ENCODE results near the gene CSNK1D.

Gene CSNK1D

DNA sequence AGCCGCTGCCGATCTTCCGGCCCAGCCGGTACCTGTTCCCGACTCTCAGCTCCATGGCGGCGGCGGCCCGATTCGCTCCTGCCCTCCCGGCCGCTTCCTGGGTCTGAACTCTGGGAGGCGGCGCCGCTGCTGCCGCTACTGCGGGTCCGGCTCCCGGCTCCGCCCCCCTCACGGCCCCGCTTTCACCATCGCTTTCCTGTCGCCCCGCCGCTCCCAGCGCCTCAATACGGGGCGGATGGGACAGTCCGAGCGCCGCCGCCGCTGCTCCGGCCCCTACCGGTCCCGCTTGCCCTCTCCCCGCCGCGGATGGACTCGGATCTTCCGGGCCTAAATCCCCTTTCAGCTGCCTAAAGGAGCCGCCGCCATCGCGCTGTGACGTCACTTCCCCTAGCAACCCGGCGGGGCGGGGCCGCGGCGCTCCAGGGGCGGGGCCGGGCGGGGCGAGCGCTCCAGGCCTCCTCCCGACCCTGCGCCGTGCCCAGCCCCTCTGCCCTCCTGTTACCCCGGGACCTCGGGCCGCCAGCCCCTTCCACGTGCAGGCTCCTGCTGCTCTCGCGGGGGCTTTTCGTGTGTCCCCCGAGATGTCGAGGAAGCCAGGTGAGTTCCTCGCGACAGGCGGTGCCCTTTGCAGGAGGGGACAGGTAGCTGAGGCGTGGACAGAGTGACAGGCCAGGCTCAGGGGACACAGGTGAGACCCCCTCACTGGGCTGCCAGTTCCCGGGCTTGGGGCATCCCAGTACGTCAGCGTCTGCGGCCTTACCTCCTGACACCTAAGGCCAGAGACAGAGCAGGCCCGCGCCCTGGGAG lies at the start of gene CSNK1D:
TSS of gene CSNK1D (minus strand) at position 374 of the 807 bp plus-strand sequence. CDS start at position 55, 319 bp downstream.
- intact Hi-C loops (cut with DNase I), result loop anchor here (1.0 kb wide), 1 partner anchor 20 kb away; no protein-coding TSS in a partner anchor
- DNase-seq, result peak; percentile 83 to 99 (median 92)

- intact Hi-C loops (cut with DNase I), result loop anchor here (5.0 kb wide), 1 partner anchor 85 kb away; no protein-coding TSS in a partner anchor
- no peak for DNase-seq
Measured at GRCh38 chr17:82322526-82323453, 49.3 kb upstream of the CSNK1D start.

- intact Hi-C loops (cut with DNase I), result loop anchor here (5.0 kb wide), 1 partner anchor 85 kb away; no protein-coding TSS in a partner anchor
- no peak for DNase-seq
Measured at GRCh38 chr17:82321947-82322466, 48.5 kb upstream of the CSNK1D start.

GRCh38 chr17:82320956-82321927 lies 47.7 kb upstream of the CSNK1D start:
- intact Hi-C loops (cut with DNase I), result loop anchor here (5.0 kb wide), 1 partner anchor 84 kb away; no protein-coding TSS in a partner anchor
- DNase-seq, result peak in 2 of 10 donors; percentile 36 to 57

DNA sequence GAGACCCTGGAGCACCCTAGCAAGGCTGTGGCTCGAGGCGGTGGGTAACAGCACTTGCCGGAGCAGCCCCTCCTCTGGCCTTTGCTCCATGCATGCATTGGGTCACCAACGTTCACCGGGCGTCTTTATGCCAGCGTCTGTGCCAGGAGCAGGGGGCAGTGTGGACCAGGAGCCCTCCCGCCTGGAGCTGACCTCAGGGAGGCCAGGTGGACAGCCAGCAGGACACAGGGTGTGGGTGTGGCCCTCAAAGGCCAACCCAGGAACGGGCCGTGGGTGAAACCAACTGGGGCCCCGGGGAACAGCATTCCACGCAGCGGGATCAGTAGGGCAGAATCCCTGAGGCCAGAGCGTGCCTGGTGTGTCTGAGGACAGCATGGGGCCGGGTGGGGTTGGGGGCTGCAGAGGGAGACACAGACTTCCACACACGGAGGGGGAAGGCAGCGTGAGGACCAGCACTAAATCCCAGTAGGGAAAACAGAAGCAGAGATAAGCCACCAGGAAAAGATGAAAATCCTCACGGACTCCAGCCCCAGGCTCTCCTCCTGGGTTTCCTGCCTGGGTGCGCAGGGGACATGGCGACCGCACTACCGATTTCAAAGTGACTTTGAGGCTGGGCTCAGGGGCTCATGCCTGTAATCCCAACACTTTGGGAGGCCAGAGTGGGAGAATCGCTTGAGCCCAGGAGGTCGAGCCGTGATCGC lies 46.8 kb upstream of the CSNK1D start:
- intact Hi-C loops (cut with DNase I), result loop anchor here (5.0 kb wide), 1 partner anchor 83 kb away; no protein-coding TSS in a partner anchor
- DNase-seq, result no peak

- DNase-seq, result no peak
- intact Hi-C loops (cut with DNase I), result loop anchor here (5.0 kb wide), 1 partner anchor 82 kb away; no protein-coding TSS in a partner anchor
Measured at GRCh38 chr17:82319619-82320062, 46.1 kb upstream of the CSNK1D start.

DNA sequence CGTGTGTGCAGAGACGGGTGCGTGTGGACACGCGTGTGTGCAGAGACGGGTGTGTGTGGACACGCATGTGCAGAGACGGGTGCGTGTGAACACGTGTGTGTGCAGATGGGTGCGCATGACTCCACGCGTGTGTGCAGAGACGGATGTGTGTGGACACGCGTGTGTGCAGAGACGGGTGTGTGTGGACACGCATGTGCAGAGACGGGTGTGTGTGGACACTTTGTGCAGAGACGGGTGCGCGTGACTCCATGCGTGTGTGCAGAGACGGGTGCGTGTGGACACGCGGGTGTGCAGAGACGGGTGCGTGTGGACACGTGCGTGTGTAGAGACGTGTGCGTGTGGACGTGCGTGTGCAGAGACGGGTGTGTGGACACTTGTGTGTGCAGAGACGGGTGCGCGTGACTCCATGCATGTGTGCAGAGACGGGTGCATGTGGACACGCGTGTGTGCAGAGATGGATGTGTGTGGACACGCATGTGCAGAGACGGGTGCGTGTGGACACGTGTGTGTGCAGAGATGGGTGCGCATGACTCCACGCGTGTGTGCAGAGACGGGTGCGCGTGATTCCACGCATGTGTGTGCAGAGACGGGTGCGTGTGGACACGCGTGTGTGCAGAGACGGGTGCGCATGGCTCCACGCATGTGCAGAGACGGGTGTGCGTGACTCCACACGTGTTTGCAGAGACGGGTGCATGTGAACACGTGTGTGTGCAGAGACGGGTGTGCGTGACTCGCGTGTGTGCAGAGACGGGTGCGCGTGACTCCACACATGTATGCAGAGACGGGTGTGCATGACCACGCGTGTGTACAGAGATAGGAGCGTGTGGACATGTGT lies 45.5 kb upstream of the CSNK1D start:
- intact Hi-C loops (cut with DNase I), result no loop called here

DNA sequence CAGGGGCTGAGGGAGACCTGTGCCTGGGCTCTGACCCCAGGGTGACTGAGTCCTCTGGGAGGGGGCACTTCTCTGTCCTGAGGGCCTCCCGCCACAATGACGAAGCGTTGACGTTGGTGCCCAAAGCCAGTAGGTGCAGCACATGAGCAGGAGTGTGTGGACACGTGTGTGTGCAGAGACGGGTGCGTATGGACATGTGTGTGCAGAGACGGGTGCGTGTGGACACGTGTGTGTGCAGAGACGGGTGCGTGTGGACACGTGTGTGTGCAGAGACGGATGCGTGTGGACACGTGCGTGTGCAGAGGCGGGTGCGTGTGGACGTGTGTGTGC lies 44.6 kb upstream of the CSNK1D start:
- intact Hi-C loops (cut with DNase I), result no loop called here
- DNase-seq, result no peak

More for the DNA sequence above, 45.5 kb upstream of the CSNK1D start:
- no peak for DNase-seq

- intact Hi-C loops (cut with DNase I), result no loop called here
- DNase-seq, result no peak
Measured at GRCh38 chr17:82317394-82318168, 44.1 kb upstream of the CSNK1D start, which contains the start of gene CD7. Gene CD7 (minus strand): TSS chr17:82317608. CDS start chr17:82317495, 113 bp downstream.

DNA sequence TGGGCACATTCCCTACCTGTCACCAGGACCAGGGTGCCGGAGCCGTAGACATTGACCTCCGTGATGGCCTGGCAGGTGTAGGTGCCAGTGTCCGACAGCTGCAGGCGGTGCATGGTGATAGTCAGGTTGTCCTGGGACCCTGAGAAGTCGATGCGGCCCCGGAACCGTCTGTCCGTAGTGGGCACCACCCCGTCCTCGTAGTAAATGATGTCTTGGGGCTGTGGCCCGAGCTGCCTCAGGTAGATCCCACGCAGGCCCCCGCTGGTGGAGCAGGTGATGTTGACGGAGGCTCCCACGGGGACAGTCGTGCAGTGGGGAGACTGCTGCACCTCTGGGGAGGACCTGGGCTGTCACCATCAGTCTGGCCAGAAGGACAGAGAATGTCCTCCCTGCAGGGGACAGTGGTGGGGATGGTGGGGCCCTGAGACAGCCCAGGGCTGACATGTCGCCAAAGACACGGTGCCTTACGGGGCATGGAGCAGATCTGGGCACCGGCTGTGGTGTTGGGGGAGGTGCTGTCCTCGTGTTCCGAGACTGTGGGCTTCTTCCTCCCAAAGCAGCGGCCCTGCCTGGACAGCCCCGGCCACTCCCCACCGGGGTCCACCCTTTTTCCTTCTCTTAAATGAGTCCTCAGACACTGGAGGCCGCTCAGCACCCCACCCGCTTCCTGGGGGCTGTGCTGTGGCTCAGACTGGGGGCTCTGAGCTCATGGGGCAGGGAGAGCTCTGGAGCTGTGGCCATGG lies 43.3 kb upstream of the CSNK1D start:
- DNase-seq, result no peak
- intact Hi-C loops (cut with DNase I), result no loop called here

- intact Hi-C loops (cut with DNase I), result no loop called here
- no peak for DNase-seq
Measured at GRCh38 chr17:82315703-82316358, 42.3 kb upstream of the CSNK1D start.

DNA sequence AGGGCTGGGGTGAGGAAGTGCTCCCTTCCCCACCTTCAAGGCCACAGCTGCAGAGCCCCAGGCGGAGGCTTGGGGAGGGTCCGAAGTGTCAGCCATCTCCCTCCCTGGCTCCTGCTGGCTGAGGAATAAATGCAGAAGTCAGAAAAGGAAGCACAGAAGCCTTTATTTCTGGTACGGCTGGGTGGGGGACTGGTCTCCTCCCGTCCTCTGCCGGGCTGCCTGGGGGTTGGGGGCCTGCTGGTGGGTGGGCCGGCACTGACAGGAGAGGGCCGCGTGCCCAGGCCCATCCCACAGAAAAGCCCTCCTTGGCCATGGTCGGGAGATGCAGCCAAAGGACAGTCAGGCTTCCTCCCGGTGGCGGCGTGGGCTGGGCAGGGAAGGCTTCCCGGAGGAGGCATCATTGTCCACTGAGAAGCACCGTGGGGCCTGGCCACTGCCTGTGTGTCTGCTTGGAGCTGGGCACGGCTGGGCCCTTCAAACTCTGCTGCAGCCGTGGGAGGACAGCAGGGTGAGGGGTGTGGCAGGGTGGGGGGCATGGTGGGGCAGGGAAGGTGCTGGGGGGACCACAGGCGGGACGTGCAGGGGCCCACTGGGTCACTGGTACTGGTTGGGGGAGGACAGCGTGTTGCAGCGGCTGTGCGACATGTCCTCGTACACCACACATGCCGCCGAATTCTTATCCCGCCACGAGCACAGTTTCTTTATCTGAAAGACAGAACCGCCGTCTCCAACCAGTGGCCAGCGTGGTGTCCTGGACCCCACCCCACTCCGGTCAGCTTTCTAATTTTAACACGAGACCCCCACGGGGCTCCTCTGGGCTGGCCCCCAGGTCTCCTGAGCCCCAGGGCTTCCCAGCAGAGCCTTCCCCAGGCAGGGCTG lies 41.5 kb upstream of the CSNK1D start:
- no peak for DNase-seq

DNA sequence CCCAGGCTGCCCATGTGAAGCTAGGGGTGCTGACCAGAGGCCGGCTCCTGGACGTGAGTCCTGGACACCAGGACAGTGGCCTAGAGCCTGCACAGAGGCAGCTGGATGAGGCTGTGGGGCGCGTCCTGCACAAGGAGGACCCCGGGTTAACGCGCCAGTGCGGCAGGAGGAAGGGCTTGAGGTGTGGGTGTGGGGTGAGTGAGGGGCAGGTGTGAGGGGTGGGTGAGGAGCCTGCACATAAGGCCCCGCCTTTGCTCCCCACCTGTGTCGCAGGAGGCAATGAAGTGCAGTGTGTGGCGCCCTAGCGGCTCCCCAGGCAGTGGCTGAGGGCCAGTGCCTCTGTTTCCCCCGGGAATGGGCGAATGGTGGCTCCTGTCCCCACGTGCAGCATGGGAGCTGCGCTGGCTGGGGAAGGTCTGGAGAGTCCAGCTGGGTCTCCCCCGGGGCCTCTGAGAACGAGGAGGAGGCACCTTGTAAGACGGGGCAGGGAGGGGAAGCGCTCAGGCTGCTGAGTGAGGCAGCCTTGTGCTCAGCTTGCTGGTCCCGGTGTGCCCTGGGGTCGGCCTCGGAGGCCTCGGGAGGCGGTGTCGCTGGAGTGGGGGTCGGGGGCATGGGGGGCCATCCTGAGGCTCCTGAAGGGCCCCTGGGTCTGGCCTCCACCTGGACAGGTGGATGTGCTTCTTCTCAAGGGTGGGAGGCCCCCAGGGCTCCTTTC lies 40.7 kb upstream of the CSNK1D start:
- intact Hi-C loops (cut with DNase I), result no loop called here
- DNase-seq, result no peak

More for the DNA sequence above, 41.5 kb upstream of the CSNK1D start:
- intact Hi-C loops (cut with DNase I), result no loop called here

Data from posterior cingulate gyrus (tissue), 11 donors.